ENCODE data around the gene SVIL.

- TF ChIP-seq POLR2AphosphoS5 (IDR thresholded peaks at IDR 0.05) (no peak), CTCF (IDR thresholded peaks at IDR 0.05 in 8 of 11, conservative IDR thresholded peaks at IDR 0.05 in 3 of 11) (no peak)
Observed at GRCh38 chr10:29412485-29412884, 222.3 kb downstream of the SVIL start.

Measured in spleen (tissue), 7 donors.